HepG2 (cell line): Measurements from ENCODE around the gene DCUN1D4. TPM values are rescaled to one million over a fixed set of nuclear protein-coding genes. Genes with fewer than 3 reads are reported as not detected.
A peak's percentile ranks its signal among the peaks of the same experiment; 100 is the strongest.

Experiments
- BRD4 ChIP-seq: sonication (generic); formaldehyde crosslinking; IDR thresholded peaks from 2 replicates; pipeline ENCODE4 v1.4.0; 2020; ENCODE audit warnings: missing genetic modification reagents
- ELF1 ChIP-seq: sonication (generic); formaldehyde crosslinking; IDR thresholded peaks from 2 replicates; pipeline ENCODE4 v1.4.0; 2020; ENCODE audit warnings: missing genetic modification reagents
- FLYWCH1 ChIP-seq: sonication (generic); formaldehyde crosslinking; IDR thresholded peaks from 2 replicates; pipeline ENCODE4 v1.8.1; 2023; ENCODE audit warnings: mild to moderate bottlenecking, missing genetic modification reagents
- FOXK1 ChIP-seq: sonication (generic); formaldehyde crosslinking; IDR thresholded peaks from 2 replicates; pipeline ENCODE4 v1.4.0; 2020; ENCODE audit warnings: low read depth, missing genetic modification reagents, borderline replicate concordance
- NKX3-1 ChIP-seq: sonication (generic); formaldehyde crosslinking; IDR thresholded peaks from 2 replicates; pipeline ENCODE4 v1.5.0; 2020; ENCODE audit warnings: missing genetic modification reagents
- RBM22 ChIP-seq: fragments of 200-400 bp; formaldehyde crosslinking; optimal IDR thresholded peaks from 2 replicates; pipeline ENCODE3; 2017; ENCODE audit warnings: mild to moderate bottlenecking, low read length, moderate library complexity
- RBM39 ChIP-seq: fragments of 200-400 bp; formaldehyde crosslinking; IDR thresholded peaks from one replicate; pipeline ENCODE4 v1.6.1; 2018; ENCODE audit warnings: antibody characterized with exemption, mild to moderate bottlenecking, low read depth, low read length; ENCODE audit not compliant: poor library complexity, severe bottlenecking
- RELA ChIP-seq: sonication (generic); formaldehyde crosslinking; IDR thresholded peaks from 2 replicates; pipeline ENCODE4 v1.4.0; 2020; ENCODE audit warnings: missing genetic modification reagents
- RXRB ChIP-seq: IDR thresholded peaks from 2 replicates; pipeline ENCODE4 v1.6.1; 2016; ENCODE audit warnings: borderline replicate concordance, missing genetic modification reagents, missing compliant biosample characterization
- SCMH1 ChIP-seq: sonication (generic); formaldehyde crosslinking; IDR thresholded peaks from 2 replicates; pipeline ENCODE4 v1.9.0; 2021; ENCODE audit warnings: missing genetic modification reagents, mild to moderate bottlenecking, borderline replicate concordance
- TEAD3 ChIP-seq: optimal IDR thresholded peaks from 2 replicates; pipeline ENCODE3; 2016; ENCODE audit warnings: borderline replicate concordance
- ZBTB42 ChIP-seq: sonication (generic); formaldehyde crosslinking; IDR thresholded peaks from 2 replicates; pipeline ENCODE4 v1.5.0; 2020; ENCODE audit warnings: mild to moderate bottlenecking, missing genetic modification reagents
- ZBTB8A ChIP-seq: sonication (generic); formaldehyde crosslinking; IDR thresholded peaks from 2 replicates; pipeline ENCODE4 v1.4.0; 2020; ENCODE audit warnings: mild to moderate bottlenecking, low read depth, missing genetic modification reagents, borderline replicate concordance
- ZEB1 ChIP-seq: IDR thresholded peaks from 2 replicates; pipeline ENCODE4 v1.6.1; 2012; ENCODE audit warnings: mild to moderate bottlenecking, low read depth, inconsistent platforms; ENCODE audit not compliant: insufficient replicate concordance
- ZKSCAN8 ChIP-seq: IDR thresholded peaks from 2 replicates; pipeline ENCODE4 v1.6.1; 2016; ENCODE audit warnings: borderline replicate concordance, missing genetic modification reagents, missing compliant biosample characterization
- ZNF274 ChIP-seq: sonication (generic); formaldehyde crosslinking; IDR thresholded peaks from 2 replicates; pipeline ENCODE4 v1.5.1; 2020; ENCODE audit warnings: mild to moderate bottlenecking, missing genetic modification reagents
- ZNF33A ChIP-seq: sonication (generic); formaldehyde crosslinking; IDR thresholded peaks from 2 replicates; pipeline ENCODE4 v1.5.1; 2020; ENCODE audit warnings: missing genetic modification reagents, mild to moderate bottlenecking, moderate library complexity, borderline replicate concordance
- ZNF660 ChIP-seq: sonication (generic); formaldehyde crosslinking; IDR thresholded peaks from 2 replicates; pipeline ENCODE4 v1.5.1; 2020; ENCODE audit warnings: mild to moderate bottlenecking, low read depth, missing genetic modification reagents, borderline replicate concordance
- ZNF775 ChIP-seq: sonication (generic); formaldehyde crosslinking; IDR thresholded peaks from 2 replicates; pipeline ENCODE4 v1.4.0; 2020; ENCODE audit warnings: missing genetic modification reagents, mild to moderate bottlenecking, moderate library complexity, borderline replicate concordance
- polyA plus RNA-seq, 8 experiments: library from polyadenylated mRNA; depleted of rRNA in 3 of 8; stranded (reverse) in 7 of 8; unstranded in 1 of 8; fragments of >200 nt; fragmentation: Illumina TruSeq in 4 of 8; extraction: Trizol in 4 of 8; gene quantifications; 2 replicates each; pipeline versions ENCODE4 v1.2.1 to v1.2.3, GENCODE V29; 2011 to 2016; ENCODE audit warnings: low read depth in 4 of 8, missing spikeins in 1 of 8, mixed read lengths in 1 of 8; ENCODE audit not compliant: insufficient read depth in 1 of 8
- total RNA-seq, 5 experiments: library from RNA; depleted of rRNA; stranded (reverse); fragments of >200 nt; fragmentation: Illumina TruSeq; extraction: Trizol; gene quantifications; 2 replicates each; pipeline ENCODE4 v1.2.3, GENCODE V29; 2016; ENCODE audit warnings: low read depth in 1 of 5
- TF ChIP-seq, protein P1 (sequence below): sonication (generic); formaldehyde crosslinking; IDR thresholded peaks from 2 replicates; pipeline ENCODE4 v1.4.0; 2020; ENCODE audit warnings: missing genetic modification reagents, low read depth, mild to moderate bottlenecking, borderline replicate concordance
- TF ChIP-seq, protein P2 (sequence below): sonication (generic); formaldehyde crosslinking; IDR thresholded peaks from 2 replicates; pipeline ENCODE4 v1.4.0; 2020; ENCODE audit warnings: missing genetic modification reagents
- TF ChIP-seq, protein P3 (sequence below): IDR thresholded peaks from 2 replicates; pipeline ENCODE4 v1.6.1; 2016; ENCODE audit warnings: missing genetic modification reagents, missing compliant biosample characterization
- TF ChIP-seq, protein P4 (sequence below): sonication (generic); formaldehyde crosslinking; IDR thresholded peaks from 2 replicates; pipeline ENCODE4 v1.8.1; 2023; ENCODE audit warnings: mild to moderate bottlenecking, missing genetic modification reagents
- TF ChIP-seq, protein P5 (sequence below): sonication (generic); formaldehyde crosslinking; IDR thresholded peaks from 2 replicates; pipeline ENCODE4 v1.4.0; 2020; ENCODE audit warnings: missing genetic modification reagents, borderline replicate concordance

DCUN1D4 gene
- total and polyA plus RNA-seq, 2 of the 13 experiments (the other 11 are each of a cell fraction or from before 2014, with no cell fraction given) = 27.9 to 44.4 TPM

DNA sequence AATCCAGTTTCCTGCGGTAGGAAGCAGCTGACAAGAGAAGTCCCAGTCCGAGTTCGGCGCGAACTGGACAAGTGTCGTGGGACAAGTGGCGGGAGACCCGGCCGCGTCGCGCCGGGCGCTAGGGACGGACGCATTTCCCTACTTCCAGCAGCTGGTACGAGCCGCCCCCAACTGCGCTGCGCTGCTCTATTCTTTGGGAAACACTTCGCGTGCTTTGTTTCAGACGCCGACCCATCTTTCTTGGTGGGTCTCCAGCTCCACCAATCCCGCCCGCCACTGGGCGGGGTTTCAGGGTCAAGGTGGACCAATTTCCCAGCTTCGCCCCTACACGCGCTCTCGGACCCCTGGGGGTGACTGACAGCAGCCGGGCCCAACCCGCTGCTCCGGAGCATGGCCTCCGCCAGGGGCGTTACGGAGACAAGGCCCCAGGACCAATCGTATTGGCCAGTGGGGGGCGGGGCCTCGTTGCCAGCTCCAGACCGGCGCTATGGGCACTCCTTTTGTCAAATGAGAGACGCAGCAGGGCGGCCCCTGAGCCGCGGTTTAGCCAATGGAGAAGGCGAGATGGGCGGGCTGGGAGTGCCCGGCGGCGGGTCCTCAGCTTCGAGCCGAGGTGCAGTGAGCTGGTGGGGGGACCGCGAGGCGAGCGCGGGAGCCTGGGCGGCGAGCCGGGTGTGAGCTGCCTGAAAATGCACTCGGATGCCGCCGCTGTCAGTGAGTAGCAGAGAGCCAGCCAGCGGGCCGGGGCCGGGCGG is at the start of gene DCUN1D4 (continued):
- TF ChIP-seq, protein P1, sequence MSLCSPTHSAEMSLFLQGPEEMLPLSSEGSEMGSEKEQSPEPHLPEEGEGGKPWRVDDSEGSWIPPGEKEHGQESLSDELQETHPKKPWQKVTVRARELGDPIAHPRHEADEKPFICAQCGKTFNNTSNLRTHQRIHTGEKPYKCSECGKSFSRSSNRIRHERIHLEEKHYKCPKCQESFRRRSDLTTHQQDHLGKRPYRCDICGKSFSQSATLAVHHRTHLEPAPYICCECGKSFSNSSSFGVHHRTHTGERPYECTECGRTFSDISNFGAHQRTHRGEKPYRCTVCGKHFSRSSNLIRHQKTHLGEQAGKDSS (CRISPR knock-in tag) = no peak
- TF ChIP-seq, protein P2, sequence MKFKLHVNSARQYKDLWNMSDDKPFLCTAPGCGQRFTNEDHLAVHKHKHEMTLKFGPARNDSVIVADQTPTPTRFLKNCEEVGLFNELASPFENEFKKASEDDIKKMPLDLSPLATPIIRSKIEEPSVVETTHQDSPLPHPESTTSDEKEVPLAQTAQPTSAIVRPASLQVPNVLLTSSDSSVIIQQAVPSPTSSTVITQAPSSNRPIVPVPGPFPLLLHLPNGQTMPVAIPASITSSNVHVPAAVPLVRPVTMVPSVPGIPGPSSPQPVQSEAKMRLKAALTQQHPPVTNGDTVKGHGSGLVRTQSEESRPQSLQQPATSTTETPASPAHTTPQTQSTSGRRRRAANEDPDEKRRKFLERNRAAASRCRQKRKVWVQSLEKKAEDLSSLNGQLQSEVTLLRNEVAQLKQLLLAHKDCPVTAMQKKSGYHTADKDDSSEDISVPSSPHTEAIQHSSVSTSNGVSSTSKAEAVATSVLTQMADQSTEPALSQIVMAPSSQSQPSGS (CRISPR knock-in tag) = no peak
- no peak for TF ChIP-seq ZBTB42
- TF ChIP-seq, protein P3, sequence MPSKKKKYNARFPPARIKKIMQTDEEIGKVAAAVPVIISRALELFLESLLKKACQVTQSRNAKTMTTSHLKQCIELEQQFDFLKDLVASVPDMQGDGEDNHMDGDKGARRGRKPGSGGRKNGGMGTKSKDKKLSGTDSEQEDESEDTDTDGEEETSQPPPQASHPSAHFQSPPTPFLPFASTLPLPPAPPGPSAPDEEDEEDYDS (CRISPR knock-in tag) = no peak
- TF ChIP-seq ELF1 = peak; percentile 27; the same call in 1 of the 2 replicates
- no peak for TF ChIP-seq ZBTB8A (CRISPR knock-in tag)
- no peak for TF ChIP-seq ZNF33A (CRISPR knock-in tag)
- TF ChIP-seq ZKSCAN8 = no peak
- no peak for TF ChIP-seq ZEB1
- no peak for TF ChIP-seq RELA
- TF ChIP-seq NKX3-1 (CRISPR knock-in tag) = 0 out of 2 replicates have a peak, but pooled peaks have one; percentile 32
- no peak for TF ChIP-seq FOXK1
- no peak for TF ChIP-seq RXRB
- no peak for TF ChIP-seq ZNF660
- TF ChIP-seq, protein P4, sequence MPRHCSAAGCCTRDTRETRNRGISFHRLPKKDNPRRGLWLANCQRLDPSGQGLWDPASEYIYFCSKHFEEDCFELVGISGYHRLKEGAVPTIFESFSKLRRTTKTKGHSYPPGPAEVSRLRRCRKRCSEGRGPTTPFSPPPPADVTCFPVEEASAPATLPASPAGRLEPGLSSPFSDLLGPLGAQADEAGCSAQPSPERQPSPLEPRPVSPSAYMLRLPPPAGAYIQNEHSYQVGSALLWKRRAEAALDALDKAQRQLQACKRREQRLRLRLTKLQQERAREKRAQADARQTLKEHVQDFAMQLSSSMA = no peak
- no peak for TF ChIP-seq ZNF775 (CRISPR knock-in tag)
- TF ChIP-seq, protein P5, sequence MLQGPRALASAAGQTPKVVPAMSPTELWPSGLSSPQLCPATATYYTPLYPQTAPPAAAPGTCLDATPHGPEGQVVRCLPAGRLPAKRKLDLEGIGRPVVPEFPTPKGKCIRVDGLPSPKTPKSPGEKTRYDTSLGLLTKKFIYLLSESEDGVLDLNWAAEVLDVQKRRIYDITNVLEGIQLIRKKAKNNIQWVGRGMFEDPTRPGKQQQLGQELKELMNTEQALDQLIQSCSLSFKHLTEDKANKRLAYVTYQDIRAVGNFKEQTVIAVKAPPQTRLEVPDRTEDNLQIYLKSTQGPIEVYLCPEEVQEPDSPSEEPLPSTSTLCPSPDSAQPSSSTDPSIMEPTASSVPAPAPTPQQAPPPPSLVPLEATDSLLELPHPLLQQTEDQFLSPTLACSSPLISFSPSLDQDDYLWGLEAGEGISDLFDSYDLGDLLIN = no peak
- peak; percentile 78 for TF ChIP-seq RBM39
- TF ChIP-seq SCMH1 (CRISPR knock-in tag) = no peak
- no peak for TF ChIP-seq RBM22
- TF ChIP-seq FLYWCH1 (CRISPR knock-in tag) = no peak
- no peak for TF ChIP-seq TEAD3 (CRISPR knock-in tag)
- peak; percentile 48; the same call in 1 of the 2 replicates for TF ChIP-seq ZNF274 (CRISPR knock-in tag)
- TF ChIP-seq BRD4 (CRISPR knock-in tag) = no peak
